H1 (cell line): ENCODE data around the gene CALD1.

Source experiments
- E2F6 ChIP-seq: IDR thresholded peaks from 2 replicates; pipeline ENCODE4 v1.6.1; 2012; ENCODE audit warnings: inconsistent platforms
- EZH2 ChIP-seq: fragments of 200-600 bp; sonication (generic); IDR thresholded peaks from 2 replicates; pipeline ENCODE4 v1.7.1; 2012; ENCODE audit warnings: low read depth, mild to moderate bottlenecking, moderate library complexity, low read length, inconsistent platforms; ENCODE audit not compliant: severe bottlenecking
- SIRT6 ChIP-seq: IDR thresholded peaks from one replicate; pipeline ENCODE4 v1.7.1; 2012; ENCODE audit warnings: low read length, inconsistent platforms

GRCh38 chr7:134767520-134768168 is 11.8 kb upstream of the CALD1 start:
- TF ChIP-seq E2F6 (no peak), EZH2 (no peak), SIRT6 (no peak)
